ENCODE data around the gene STAG1. TPM values are rescaled to one million over a fixed set of nuclear protein-coding genes. Genes with fewer than 3 reads are reported as not detected.

Gene STAG1
- total and polyA plus RNA-seq, 9 of the 15 experiments (the other 6 are each of a cell fraction or from before 2014, with no cell fraction given): 2.7 to 17.7 (median 8.8) TPM

GRCh38 chr3:136752172-136752421, at the start of gene STAG1 (continued):
- TF ChIP-seq CUX1 (CRISPR knock-in tag; IDR thresholded peaks at IDR 0.05) (no peak), TOE1 (IDR thresholded peaks at IDR 0.05; ENCODE audit: borderline replicate concordance) (no peak), TOE1 (CRISPR knock-in tag; IDR thresholded peaks at IDR 0.05; ENCODE audit: borderline replicate concordance, low read depth) (no peak), SAFB2 (IDR thresholded peaks at IDR 0.05; ENCODE audit: borderline replicate concordance, low read depth, low read length, severe bottlenecking) (no peak), TCF7 (IDR thresholded peaks at IDR 0.05; ENCODE audit: borderline replicate concordance) (no peak), MNT (conservative IDR thresholded peaks at IDR 0.05) (no peak), ZBTB26 (CRISPR knock-in tag; IDR thresholded peaks at IDR 0.05) (no peak), CHCHD3 (CRISPR knock-in tag; IDR thresholded peaks at IDR 0.05) (no peak), GTF2E2 (tag; IDR thresholded peaks at IDR 0.05) (no peak; the same call in 1 of the 2 replicates), FOXJ2 (tag; IDR thresholded peaks at IDR 0.05) (peak; percentile 52; the same call in 1 of the 2 replicates), SFPQ (IDR thresholded peaks at IDR 0.05; ENCODE audit: low read depth, low read length) (no peak), SIRT6 (IDR thresholded peaks at IDR 0.05; ENCODE audit: low read depth, low read length) (no peak), XRCC4 (IDR thresholded peaks at IDR 0.05; ENCODE audit: extremely low read depth, insufficient read depth, insufficient read length) (no peak), DACH1 (IDR thresholded peaks at IDR 0.05; ENCODE audit: partially characterized antibody) (no peak), SMAD3 (CRISPR knock-in tag; conservative IDR thresholded peaks at IDR 0.05) (no peak), ZBTB34 (CRISPR knock-in tag; IDR thresholded peaks at IDR 0.05) (no peak)

Measured in K562 (cell line).